ENCODE data around the gene KRTAP20-3.

- no peak for TF ChIP-seq POLR2AphosphoS5 (IDR thresholded peaks at IDR 0.05; ENCODE audit: low read depth, low read length)
- no peak for TF ChIP-seq CTCF (IDR thresholded peaks at IDR 0.05)
- TF ChIP-seq TCF7L2 (IDR thresholded peaks at IDR 0.05; ENCODE audit: low read depth, low read length): no peak
- TF ChIP-seq REST (IDR thresholded peaks at IDR 0.05; ENCODE audit: insufficient read depth in 1 of 2, low read depth in 2 of 2, low read length in 1 of 2): no peak
These were observed 10.2 kb downstream of the KRTAP20-3 start for GRCh38 chr21:30652891-30653290.
